Suppressor macrophage (primary cell): ENCODE results near the gene MCU.
"Not testable (repeated sequence)": the region's sequence is repeated elsewhere in the genome, so short reads cannot be mapped to it uniquely, and the experiment has no call there.

Experiments
- DNase-seq, 4 experiments: peaks; one replicate each; pipeline ENCODE4 v3.0.0-alpha.2; 2020 to 2022

Gene MCU

GRCh38 chr10:72906446-72906845 lies 214.5 kb downstream of the MCU start:
- DNase-seq: no peak

GRCh38 chr10:72910705-72911104 lies 218.8 kb downstream of the MCU start:
- DNase-seq: no peak

DNA sequence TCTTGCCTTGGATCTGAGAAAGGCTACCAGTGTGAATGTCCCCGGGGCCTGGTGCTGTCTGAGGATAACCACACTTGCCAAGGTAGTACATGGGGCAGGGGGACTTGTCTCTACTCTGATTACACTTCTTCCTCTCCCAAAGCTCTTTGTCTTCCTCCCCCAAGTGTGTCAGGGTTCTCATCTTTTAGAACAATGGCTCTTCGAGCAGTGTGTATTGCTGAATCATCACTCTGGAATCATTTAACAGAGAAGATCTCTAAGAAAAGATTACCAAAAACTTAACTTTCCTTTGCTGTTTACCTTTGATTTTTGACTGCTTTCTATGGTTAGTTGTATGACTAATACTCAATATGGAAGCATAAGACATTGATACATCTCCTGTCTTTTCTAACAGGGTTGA lies 219.8 kb downstream of the MCU start:
- DNase-seq: no peak

- no peak for DNase-seq
These were observed 220.8 kb downstream of the MCU start for GRCh38 chr10:72912736-72913135.

DNA sequence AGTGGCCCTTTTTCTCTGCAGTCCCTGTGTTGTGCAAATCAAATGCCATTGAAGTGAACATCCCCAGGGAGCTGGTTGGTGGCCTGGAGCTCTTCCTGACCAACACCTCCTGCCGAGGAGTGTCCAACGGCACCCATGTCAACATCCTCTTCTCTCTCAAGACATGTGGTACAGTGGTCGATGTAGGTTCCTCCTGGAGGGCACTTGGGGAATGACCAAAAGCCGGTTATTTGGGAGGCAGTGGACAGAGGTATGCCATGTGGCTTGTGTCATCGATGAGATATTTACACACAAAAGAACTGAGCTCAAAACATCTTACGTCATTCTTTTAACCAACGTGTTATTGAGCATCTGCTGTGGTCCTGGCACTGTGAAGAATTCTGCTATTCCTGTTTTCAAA lies 221.3 kb downstream of the MCU start:
- DNase-seq: no peak

GRCh38 chr10:72917201-72917600 lies 225.3 kb downstream of the MCU start:
- DNase-seq: not testable (repeated sequence)

DNA sequence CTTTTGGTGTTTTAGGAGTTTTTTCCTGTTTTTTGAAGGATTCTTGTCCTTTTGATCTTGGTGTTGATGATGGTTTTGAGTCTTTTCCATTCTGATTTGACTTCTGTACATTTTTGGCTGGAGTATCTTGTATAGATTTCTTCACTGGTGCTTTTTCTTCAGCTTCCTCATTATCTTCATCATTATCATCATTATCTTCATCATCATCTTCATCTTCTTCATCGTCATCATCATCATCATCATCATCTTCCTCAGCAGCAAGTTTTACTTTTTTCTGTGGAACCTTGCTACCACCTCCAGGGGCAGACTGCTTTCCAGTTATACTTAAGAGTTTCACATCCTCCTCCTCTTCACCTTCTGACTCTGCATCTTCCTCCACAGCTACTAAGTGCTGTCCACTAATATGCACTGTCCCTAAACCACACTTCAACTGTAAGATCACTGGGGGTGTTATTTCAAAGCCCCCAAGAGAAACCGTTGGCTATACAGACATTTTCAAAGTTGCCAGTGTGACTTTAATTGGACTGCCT lies 225.9 kb downstream of the MCU start:
- not testable (repeated sequence) for DNase-seq

GRCh38 chr10:72918352-72918751 lies 226.4 kb downstream of the MCU start:
- no peak for DNase-seq

DNA sequence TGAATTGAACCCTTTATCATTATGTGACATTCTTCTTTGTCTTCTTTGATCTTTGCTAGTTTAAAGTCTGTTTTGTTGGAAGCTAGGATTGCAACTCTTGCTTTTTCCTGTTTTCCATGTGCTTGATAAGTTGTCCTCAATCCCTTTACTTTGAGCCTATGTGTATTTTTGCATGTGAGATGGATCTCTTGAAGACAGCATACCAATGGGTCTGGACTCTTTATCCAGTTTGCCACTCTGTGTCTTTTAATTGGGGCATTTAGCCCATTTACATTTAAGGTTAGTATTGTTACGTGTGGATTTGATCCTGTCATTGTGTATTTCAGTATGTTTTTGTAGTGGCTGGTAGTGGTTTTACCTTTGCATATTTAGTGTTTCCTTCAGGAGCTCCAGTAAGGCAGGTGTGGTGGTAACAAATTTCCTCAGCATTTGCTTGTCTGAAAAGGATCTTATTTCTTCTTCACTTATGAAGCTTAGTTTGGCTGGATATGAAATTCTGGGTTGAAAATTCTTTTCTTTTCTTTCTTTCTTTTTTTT lies 229.3 kb downstream of the MCU start:
- not testable (repeated sequence) for DNase-seq

DNA sequence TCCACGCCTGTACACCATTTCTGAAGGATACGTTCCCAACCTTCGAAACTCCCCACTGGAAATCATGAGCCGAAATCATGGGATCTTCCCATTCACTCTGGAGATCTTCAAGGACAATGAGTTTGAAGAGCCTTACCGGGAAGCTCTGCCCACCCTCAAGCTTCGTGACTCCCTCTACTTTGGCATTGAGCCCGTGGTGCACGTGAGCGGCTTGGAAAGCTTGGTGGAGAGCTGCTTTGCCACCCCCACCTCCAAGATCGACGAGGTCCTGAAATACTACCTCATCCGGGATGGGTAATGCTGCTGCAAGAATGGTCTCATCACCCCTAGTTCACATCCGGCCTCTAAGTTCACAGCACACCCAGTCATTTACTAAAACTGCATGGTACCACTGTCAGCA lies 232.4 kb downstream of the MCU start:
- DNase-seq: no peak

- no peak for DNase-seq
These were observed 234.1 kb downstream of the MCU start for GRCh38 chr10:72925951-72926465.

GRCh38 chr10:72927485-72927884 lies 235.5 kb downstream of the MCU start:
- DNase-seq: no peak

GRCh38 chr10:72928798-72929197 lies 236.9 kb downstream of the MCU start:
- DNase-seq: no peak

DNA sequence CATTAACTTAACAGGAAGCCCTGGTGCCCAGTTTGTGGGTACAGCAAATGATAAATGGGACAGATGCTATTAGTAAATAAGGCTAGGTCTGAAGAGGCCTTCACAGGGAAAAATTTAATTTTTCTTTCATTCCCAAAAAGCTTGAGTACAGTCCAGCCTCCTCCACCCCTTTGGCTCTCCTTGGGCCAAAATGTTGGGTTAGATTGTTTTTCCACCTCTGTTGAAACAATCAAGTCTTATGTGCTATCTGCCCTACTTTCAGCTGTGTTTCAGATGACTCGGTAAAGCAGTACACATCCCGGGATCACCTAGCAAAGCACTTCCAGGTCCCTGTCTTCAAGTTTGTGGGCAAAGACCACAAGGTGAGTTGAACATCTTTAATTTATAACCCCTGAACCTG lies 238.3 kb downstream of the MCU start:
- DNase-seq: no peak

DNA sequence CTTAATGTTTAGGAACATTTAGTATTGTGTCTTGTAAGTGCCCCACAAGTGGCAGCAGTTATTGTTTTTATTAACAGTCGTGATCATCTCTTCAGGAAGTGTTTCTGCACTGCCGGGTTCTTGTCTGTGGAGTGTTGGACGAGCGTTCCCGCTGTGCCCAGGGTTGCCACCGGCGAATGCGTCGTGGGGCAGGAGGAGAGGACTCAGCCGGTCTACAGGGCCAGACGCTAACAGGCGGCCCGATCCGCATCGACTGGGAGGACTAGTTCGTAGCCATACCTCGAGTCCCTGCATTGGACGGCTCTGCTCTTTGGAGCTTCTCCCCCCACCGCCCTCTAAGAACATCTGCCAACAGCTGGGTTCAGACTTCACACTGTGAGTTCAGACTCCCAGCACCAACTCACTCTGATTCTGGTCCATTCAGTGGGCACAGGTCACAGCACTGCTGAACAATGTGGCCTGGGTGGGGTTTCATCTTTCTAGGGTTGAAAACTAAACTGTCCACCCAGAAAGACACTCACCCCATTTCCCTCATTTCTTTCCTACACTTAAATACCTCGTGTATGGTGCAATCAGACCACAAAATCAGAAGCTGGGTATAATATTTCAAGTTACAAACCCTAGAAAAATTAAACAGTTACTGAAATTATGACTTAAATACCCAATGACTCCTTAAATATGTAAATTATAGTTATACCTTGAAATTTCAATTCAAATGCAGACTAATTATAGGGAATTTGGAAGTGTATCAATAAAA lies 240.5 kb downstream of the MCU start:
- DNase-seq: no peak

DNA sequence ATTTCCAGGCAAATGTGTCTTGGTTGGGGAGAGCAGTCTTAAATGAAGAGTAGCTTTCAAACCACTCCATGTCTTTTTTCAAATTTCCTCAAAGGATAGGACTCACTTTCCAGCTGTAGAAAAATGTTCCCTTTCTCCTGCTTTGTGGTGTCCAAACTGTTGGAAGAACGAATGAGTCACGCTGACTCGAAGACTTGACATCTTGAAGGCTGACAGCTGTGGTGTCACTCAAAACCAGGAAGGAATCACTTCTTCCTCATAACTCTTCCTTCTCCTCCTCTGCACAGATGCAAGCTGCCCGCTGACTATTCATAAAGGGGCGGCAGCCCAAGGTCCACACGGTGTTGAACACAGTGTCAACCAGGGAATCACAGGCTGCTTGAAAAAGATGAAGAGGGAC lies 243.4 kb downstream of the MCU start:
- DNase-seq: peak; percentile 25 to 60 (median 53)
